GM12878 (cell line): Measurements from ENCODE around the gene C1orf146. TPM values are rescaled to one million over a fixed set of nuclear protein-coding genes. Genes with fewer than 3 reads are reported as not detected.

ENCODE experiments used
- ATAC-seq: fragments of 200-7000 bp; cut with Tn5 transposase; 3 replicates; pipeline ENCODE4 v1.9.1; 2020; ENCODE audit warnings: mild to moderate bottlenecking, moderate library complexity
- BruUV-seq: library from RNA; stranded (reverse); fragments of 400-500 nt; replicated peaks from 2 replicates; lab custom pipeline; 2021; lab: Mats Ljungman, UMichigan
- CTCF ChIA-PET: fragments of 300-600 bp; sonication (Branson Sonifier 250); formaldehyde crosslinking; extraction: SDS; loops from one replicate; lab custom pipeline; 2021; ENCODE audit warnings: inconsistent platforms; lab: Yijun Ruan, JAX
- POLR2A ChIA-PET: fragments of 350-600 bp; formaldehyde crosslinking; extraction: SDS; loops from one replicate; lab custom pipeline; 2021; ENCODE audit warnings: inconsistent platforms; lab: Charles Lee
- RAD21 ChIA-PET: fragments of 300-600 bp; sonication (Branson Sonifier 250); formaldehyde crosslinking; loops from one replicate; lab custom pipeline; 2023; ENCODE audit warnings: antibody characterized with exemption; ENCODE audit not compliant: unreplicated experiment; lab: Charles Lee
- SMC1A ChIA-PET: fragments of 300-600 bp; sonication (Branson Sonifier 250); formaldehyde crosslinking; loops from one replicate; lab custom pipeline; 2023; ENCODE audit not compliant: unreplicated experiment, uncharacterized antibody; lab: Charles Lee
- DNase-seq: peaks from one replicate; pipeline ENCODE4 v3.0.0-alpha.2; 2011; ENCODE audit warnings: low read depth, low spot score
- FAIRE-seq: peaks from 3 replicates; lab custom pipeline; 2011; peaks lifted over from hg19 to GRCh38; lab: Jason Lieb, UNC
- H2AFZ ChIP-seq: 2 replicates; pipeline ENCODE4 v1.6.0; 2011; ENCODE audit warnings: low read depth, low read length, control low read depth; ENCODE audit not compliant: control insufficient read depth
- H3K27ac ChIP-seq: 2 replicates; pipeline ENCODE4 v1.5.1; 2011; ENCODE audit warnings: control low read depth; ENCODE audit not compliant: control insufficient read depth, insufficient read depth
- H3K27me3 ChIP-seq, 2 experiments: replicated peaks in 1 of 2; 2 replicates each; pipeline versions ENCODE4 v1.6.0 to v1.6.1; 2011; ENCODE audit warnings: low read length in 1 of 2; ENCODE audit not compliant: control insufficient read depth in 2 of 2, insufficient read depth in 2 of 2
- H3K36me3 ChIP-seq, 2 experiments: 2 replicates each; pipeline ENCODE4 v1.5.1; 2011; ENCODE audit warnings: low read length in 1 of 2; ENCODE audit not compliant: control insufficient read depth in 2 of 2, insufficient read depth in 2 of 2
- H3K4me1 ChIP-seq: 2 replicates; pipeline ENCODE4 v1.6.1; 2011; ENCODE audit warnings: mild to moderate bottlenecking, low read length, moderate library complexity, mixed read lengths; ENCODE audit not compliant: control insufficient read depth, insufficient read depth
- H3K4me2 ChIP-seq: 2 replicates; pipeline ENCODE4 v1.6.0; 2011; ENCODE audit warnings: control low read depth; ENCODE audit not compliant: control insufficient read depth, insufficient read depth
- H3K4me3 ChIP-seq: fragments of 200-600 bp; sonication (generic); 2 replicates; pipeline ENCODE4 v1.5.1; 2016
- H3K79me2 ChIP-seq: 2 replicates; pipeline ENCODE4 v1.6.0; 2011; ENCODE audit warnings: low read length; ENCODE audit not compliant: control insufficient read depth, insufficient read depth
- H3K9ac ChIP-seq: 2 replicates; pipeline ENCODE4 v1.8.0; 2011; ENCODE audit warnings: low read length, control low read depth, mixed read lengths; ENCODE audit not compliant: control insufficient read depth, insufficient read depth
- H3K9me3 ChIP-seq: replicated peaks from 3 replicates; pipeline ENCODE4 v1.5.1; 2011; ENCODE audit warnings: mild to moderate bottlenecking, low read length; ENCODE audit not compliant: control insufficient read depth, insufficient read depth
- H4K20me1 ChIP-seq: 2 replicates; pipeline ENCODE4 v1.6.0; 2011; ENCODE audit not compliant: control insufficient read depth, insufficient read depth
- CEBPZ ChIP-seq: fragments of 150-350 bp; IDR thresholded peaks from 2 replicates; pipeline ENCODE4 v1.6.1; 2016; ENCODE audit warnings: low read depth, low read length
- CHD2 ChIP-seq: IDR thresholded peaks from 2 replicates; pipeline ENCODE4 v1.6.1; 2011; ENCODE audit warnings: low read depth, low read length, improper control_type of control experiment, borderline replicate concordance
- EZH2 ChIP-seq: IDR thresholded peaks from 2 replicates; pipeline ENCODE4 v1.6.1; 2012; ENCODE audit warnings: low read depth, mild to moderate bottlenecking, control low read depth, inconsistent platforms, low read length, borderline replicate concordance; ENCODE audit not compliant: control insufficient read depth
- IRF5 ChIP-seq: fragments of 450-650 bp; IDR thresholded peaks from 2 replicates; pipeline ENCODE4 v1.6.1; 2017; ENCODE audit warnings: borderline replicate concordance
- JUND ChIP-seq: IDR thresholded peaks from 2 replicates; pipeline ENCODE4 v1.6.1; 2012; ENCODE audit warnings: low read depth, mild to moderate bottlenecking, low read length, improper control_type of control experiment, moderate library complexity
- MLLT1 ChIP-seq: fragments of 450-650 bp; IDR thresholded peaks from 2 replicates; pipeline ENCODE4 v1.6.1; 2016; ENCODE audit warnings: mild to moderate bottlenecking
- MTA2 ChIP-seq: fragments of 450-650 bp; IDR thresholded peaks from 2 replicates; pipeline ENCODE4 v1.6.1; 2016; ENCODE audit warnings: low read depth, mild to moderate bottlenecking, moderate library complexity
- NFYA ChIP-seq: IDR thresholded peaks from 2 replicates; pipeline ENCODE4 v1.6.1; 2011; ENCODE audit warnings: low read depth, mild to moderate bottlenecking, low read length, improper control_type of control experiment, borderline replicate concordance
- PML ChIP-seq: IDR thresholded peaks from 2 replicates; pipeline ENCODE4 v1.6.1; 2012; ENCODE audit warnings: low read length, inconsistent platforms
- RAD21 ChIP-seq: IDR thresholded peaks from 2 replicates; pipeline ENCODE4 v1.6.1; 2011; ENCODE audit warnings: mild to moderate bottlenecking, low read depth, low read length, moderate library complexity; ENCODE audit not compliant: insufficient read depth
- RCOR1 ChIP-seq: conservative IDR thresholded peaks from 2 replicates; pipeline ENCODE4 v1.6.1; 2012; ENCODE audit warnings: low read depth, low read length, improper control_type of control experiment
- SMARCA5 ChIP-seq: fragments of 450-650 bp; IDR thresholded peaks from 2 replicates; pipeline ENCODE4 v1.6.1; 2017; ENCODE audit warnings: mild to moderate bottlenecking
- SREBF1 ChIP-seq: IDR thresholded peaks from 2 replicates; pipeline ENCODE4 v1.6.1; 2012; ENCODE audit warnings: mild to moderate bottlenecking, low read length
- SRF ChIP-seq, 2 experiments: IDR thresholded peaks; 2 replicates each; pipeline ENCODE4 v1.6.1; 2011; ENCODE audit warnings: low read depth in 2 of 2, low read length in 2 of 2, mild to moderate bottlenecking in 1 of 2, moderate library complexity in 1 of 2
- ZZZ3 ChIP-seq: IDR thresholded peaks from 2 replicates; pipeline ENCODE4 v1.6.1; 2011; ENCODE audit warnings: low read depth; ENCODE audit not compliant: control insufficient read depth, insufficient read length
- WGBS: methylation state at CpG from one replicate; pipeline ENCODE4 v1.1.6; 2016; ENCODE audit warnings: low lambda C conversion rate; ENCODE audit not compliant: insufficient replicate concordance, insufficient coverage; ENCODE audit errors: missing lambda C conversion rate; 5-methylcytosine and 5-hydroxymethylcytosine counted together
- in situ Hi-C: fragments of 300-500 bp; cut with MboI; formaldehyde crosslinking; loops from 9 replicates; pipeline ENCODE4 v1.14.3; 2018; ENCODE audit warnings: mixed read lengths
- intact Hi-C: fragments of 100-400 bp; cut with micrococcal nuclease; formaldehyde crosslinking; loops from one replicate; pipeline ENCODE4 v1.14.2; 2022; ENCODE audit not compliant: unreplicated experiment
- polyA plus RNA-seq, 11 experiments: library from polyadenylated mRNA; depleted of rRNA in 4 of 11; unstranded in 6 of 11; stranded (reverse) in 5 of 11; fragments of >200 nt; fragmentation: Nextera tagmentation in 4 of 11; fragmentation: Illumina TruSeq in 1 of 11; extraction: Ambion mirVana in 4 of 11; extraction: Trizol in 1 of 11; gene quantifications; 1 replicate in 1 of 11; 2 replicates in 10 of 11; pipeline versions ENCODE4 v1.2.1 to v1.2.3, GENCODE V29; 2011 to 2016; ENCODE audit warnings: inconsistent platforms in 2 of 11, missing spikeins in 2 of 11, low read depth in 1 of 11
- total RNA-seq, 4 experiments: library from RNA; depleted of rRNA in 3 of 4; stranded (reverse); fragments of >200 nt in 3 of 4; fragmentation: Illumina TruSeq in 1 of 4; extraction: Trizol in 1 of 4; gene quantifications; 2 replicates each; pipeline versions ENCODE4 v1.2.1 to v1.2.3, GENCODE V29; 2013 to 2021

Gene C1orf146
- total and polyA plus RNA-seq, 10 of the 15 experiments (the other 5 are each of a cell fraction or from before 2014, with no cell fraction given), result not detected

GRCh38 chr1:92228401-92228800, 10.7 kb downstream of the C1orf146 start (continued):
- TF ChIP-seq CEBPZ (no peak), RCOR1 (no peak), EZH2 (no peak), SMARCA5 (no peak), ZZZ3 (no peak), SRF (IDR thresholded peaks at IDR 0.05; ENCODE audit: low read depth in 2 of 2, low read length in 2 of 2) (no peak)

- BruUV-seq, result no TSS peak
- Histone ChIP-seq H3K9me3 (no peaks in the 10 kb centered on the region), H3K9ac (no peak overlapping the region), H3K27me3 (no peaks in the 10 kb centered on the region), H4K20me1 (no peaks in the 10 kb centered on the region), H3K79me2 (no peaks in the 10 kb centered on the region), H3K27ac (no peak overlapping the region), H3K4me1 (no peaks in the 10 kb centered on the region), H3K4me3 (no peak overlapping the region), H3K4me2 (no peak overlapping the region), H3K36me3 (no peaks in the 10 kb centered on the region), H2AFZ (no peak overlapping the region)
- 45% methylated on average over 1 of the region's 1 CpG for WGBS
- DNase-seq, result no peak
- in situ Hi-C loops (no loop called here), intact Hi-C loops (no loop called here)
- ATAC-seq, result no peak
- CTCF ChIA-PET, result interaction anchor here (1.0 kb wide), 1 partner anchor 9 kb away, joined by 3 read pairs; no protein-coding TSS in a partner anchor
- no peak for FAIRE-seq
- TF ChIP-seq NFYA (no peak), IRF5 (no peak), RAD21 (no peak), PML (no peak), MTA2 (no peak), JUND (no peak), SREBF1 (no peak), CHD2 (no peak), MLLT1 (no peak)
- RAD21 ChIA-PET, result no interaction called here
- SMC1A ChIA-PET, result interaction anchor here (0.6 to 1.1 kb wide), 3 partner anchors 10 to 441 kb away, joined by 3 to 4 read pairs (median 3); no protein-coding TSS in a partner anchor
- POLR2A ChIA-PET, result interaction anchor here (0.7 kb wide), 1 partner anchor 624 kb away, joined by 4 read pairs; no protein-coding TSS in a partner anchor
These were observed 13.0 kb downstream of the C1orf146 start for GRCh38 chr1:92230736-92231135.
